K562 (cell line): ENCODE results near the gene CDKN1B. TPM values are rescaled to one million over a fixed set of nuclear protein-coding genes. Genes with fewer than 3 reads are reported as not detected.
A peak's percentile ranks its signal among the peaks of the same experiment; 100 is the strongest.

Experiments used
- AFF1 ChIP-seq, 2 experiments: fragments of 450-650 bp; IDR thresholded peaks; 2 replicates each; pipeline ENCODE4 v1.6.1; 2018; ENCODE audit warnings: mild to moderate bottlenecking in 2 of 2, low read depth in 1 of 2; ENCODE audit not compliant: partially characterized antibody in 2 of 2
- ATF1 ChIP-seq, 2 experiments: fragments of 450-650 bp in 1 of 2; IDR thresholded peaks; 2 replicates each; pipeline ENCODE4 v1.6.1; 2016; ENCODE audit warnings: missing compliant biosample characterization in 1 of 2, missing genetic modification characterization in 1 of 2
- BACH1 ChIP-seq: fragments of 200-800 bp; sonication (Bioruptor generic); IDR thresholded peaks from 2 replicates; pipeline ENCODE4 v1.6.1; 2016; ENCODE audit warnings: missing genetic modification characterization, missing compliant biosample characterization
- CCNT2 ChIP-seq: IDR thresholded peaks from 2 replicates; pipeline ENCODE4 v1.6.1; 2011; ENCODE audit warnings: borderline replicate concordance, low read depth, mild to moderate bottlenecking, moderate library complexity, mixed read lengths, low read length; ENCODE audit not compliant: insufficient read length; ENCODE audit errors: extremely low read depth
- CXXC5 ChIP-seq: fragments of 250-450 bp; sonication (Bioruptor Pico); IDR thresholded peaks from 2 replicates; pipeline ENCODE4 v1.8.0; 2022; ENCODE audit warnings: inconsistent platforms, mild to moderate bottlenecking, moderate library complexity
- ERF ChIP-seq: fragments of 450-650 bp; formaldehyde crosslinking; IDR thresholded peaks from 2 replicates; pipeline ENCODE4 v1.4.0; 2020; ENCODE audit warnings: mild to moderate bottlenecking, mixed read lengths
- ESRRB ChIP-seq: fragments of 250-450 bp; sonication (Bioruptor Pico); IDR thresholded peaks from 2 replicates; pipeline ENCODE4 v1.5.0; 2020; ENCODE audit warnings: mild to moderate bottlenecking, moderate library complexity, borderline replicate concordance
- HDAC1 ChIP-seq, 2 experiments: fragments of 450-650 bp; IDR thresholded peaks; 2 replicates each; pipeline ENCODE4 v1.6.1; 2016 to 2017; ENCODE audit warnings: inconsistent platforms in 1 of 2, mild to moderate bottlenecking in 1 of 2, moderate library complexity in 1 of 2
- L3MBTL2 ChIP-seq: fragments of 450-650 bp; IDR thresholded peaks from 2 replicates; pipeline ENCODE4 v1.6.1; 2016; ENCODE audit warnings: mild to moderate bottlenecking, moderate library complexity
- NKRF ChIP-seq: fragments of 450-650 bp; IDR thresholded peaks from 2 replicates; pipeline ENCODE4 v1.6.1; 2016; ENCODE audit warnings: borderline replicate concordance
- NONO ChIP-seq, 2 experiments: fragments of 200-400 bp in 1 of 2; fragments of 450-650 bp in 1 of 2; formaldehyde crosslinking in 1 of 2; IDR thresholded peaks; 2 replicates each; pipeline ENCODE4 v1.6.1; 2017; ENCODE audit warnings: low read depth in 2 of 2, mild to moderate bottlenecking in 2 of 2, moderate library complexity in 2 of 2, low read length in 1 of 2
- NR3C1 ChIP-seq: sonication (generic); formaldehyde crosslinking; IDR thresholded peaks from 2 replicates; pipeline ENCODE4 v1.8.1; 2022; ENCODE audit warnings: missing genetic modification reagents
- POLR2G ChIP-seq: fragments of 200-400 bp; formaldehyde crosslinking; IDR thresholded peaks from 2 replicates; pipeline ENCODE4 v1.6.1; 2017; ENCODE audit warnings: low read depth, mild to moderate bottlenecking, antibody characterized with exemption, low read length, moderate library complexity
- RBM25 ChIP-seq: fragments of 200-400 bp; formaldehyde crosslinking; IDR thresholded peaks from 2 replicates; pipeline ENCODE4 v1.6.1; 2018; ENCODE audit warnings: low read length, low read depth, moderate library complexity; ENCODE audit not compliant: severe bottlenecking
- SUPT5H ChIP-seq: fragments of 450-650 bp; IDR thresholded peaks from 2 replicates; pipeline ENCODE4 v1.6.1; 2016
- TOE1 ChIP-seq, 2 experiments: fragments of 450-650 bp in 1 of 2; sonication (generic) in 1 of 2; formaldehyde crosslinking in 1 of 2; IDR thresholded peaks; 2 replicates each; pipeline versions ENCODE4 v1.7.1 to v1.8.0; 2016 to 2022; ENCODE audit warnings: borderline replicate concordance in 2 of 2, mild to moderate bottlenecking in 2 of 2, antibody characterized with exemption in 1 of 2, inconsistent platforms in 1 of 2, low read depth in 1 of 2, missing genetic modification reagents in 1 of 2, moderate library complexity in 1 of 2
- ZBTB1 ChIP-seq: sonication (generic); formaldehyde crosslinking; IDR thresholded peaks from 2 replicates; pipeline ENCODE4 v1.8.1; 2023; ENCODE audit warnings: missing genetic modification reagents, low read depth, mild to moderate bottlenecking, borderline replicate concordance
- ZNF75A ChIP-seq: fragments of 450-650 bp; formaldehyde crosslinking; IDR thresholded peaks from 2 replicates; pipeline ENCODE4 v1.4.0; 2020; ENCODE audit warnings: mild to moderate bottlenecking
- polyA plus RNA-seq, 8 experiments: library from polyadenylated mRNA; depleted of rRNA in 4 of 8; stranded (reverse) in 5 of 8; unstranded in 3 of 8; fragments of >200 nt; fragmentation: Nextera tagmentation in 2 of 8; fragmentation: Illumina TruSeq in 1 of 8; extraction: Ambion mirVana in 2 of 8; extraction: Trizol in 1 of 8; gene quantifications; 2 replicates each; pipeline versions ENCODE4 v1.2.1 to v1.2.3, GENCODE V29; 2011 to 2014; ENCODE audit warnings: inconsistent platforms in 1 of 8, missing spikeins in 1 of 8
- total RNA-seq, 7 experiments: library from RNA; depleted of rRNA in 6 of 7; stranded (reverse); fragments of >200 nt in 6 of 7; fragmentation: Illumina TruSeq in 2 of 7; extraction: Trizol in 2 of 7; gene quantifications; 2 replicates each; pipeline versions ENCODE4 v1.2.1 to v1.2.3, GENCODE V29; 2011 to 2021; ENCODE audit warnings: low replicate concordance in 1 of 7
- TF ChIP-seq, protein P1 (sequence below): IDR thresholded peaks from 2 replicates; pipeline ENCODE4 v1.6.1; 2016; ENCODE audit warnings: missing genetic modification characterization, missing compliant biosample characterization

CDKN1B gene
- total and polyA plus RNA-seq, 9 of the 15 experiments (the other 6 are each of a cell fraction or from before 2014, with no cell fraction given): 2.6 to 35.2 (median 15.5) TPM

DNA sequence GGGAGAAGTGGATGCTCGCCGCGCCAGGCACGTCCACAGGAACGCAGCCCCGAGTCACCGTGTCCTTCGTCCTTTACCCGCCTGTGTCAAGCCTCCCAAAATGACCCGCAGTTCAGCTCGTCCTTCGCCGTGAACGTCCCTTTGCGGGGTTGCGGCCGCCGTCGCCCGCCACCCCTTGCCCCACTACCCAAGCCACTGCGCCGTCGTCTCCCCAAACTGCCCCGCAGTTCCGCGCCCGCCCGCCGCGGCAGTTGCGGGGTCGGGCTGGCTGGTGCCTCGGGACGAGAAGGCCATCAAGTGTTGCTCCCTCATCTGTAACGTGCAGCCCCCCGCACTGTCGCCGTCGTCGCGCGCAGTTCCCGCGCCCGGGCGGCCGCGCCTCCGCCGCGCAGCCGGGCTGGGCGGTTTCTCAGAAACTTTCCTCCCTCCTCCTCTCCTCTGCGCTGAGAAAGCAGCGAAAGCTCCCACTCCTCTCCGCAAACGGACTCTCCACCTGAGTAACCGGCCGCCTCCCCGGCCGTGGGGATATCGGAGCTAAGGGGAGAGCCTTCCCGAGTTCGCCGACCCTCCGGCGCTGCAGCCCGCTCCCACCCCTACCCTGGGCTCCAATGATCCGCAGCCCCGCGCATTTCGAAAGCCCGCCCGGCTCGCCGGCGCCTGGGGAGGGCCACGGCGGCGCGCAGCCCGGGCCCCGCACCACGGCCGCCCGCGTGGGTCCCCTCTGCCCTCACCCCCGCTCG is 6.7 kb downstream of the CDKN1B start (continued):
- TF ChIP-seq POLR2G: peak; percentile 88
- no peak for TF ChIP-seq ZNF75A (CRISPR knock-in tag)
- TF ChIP-seq ESRRB: no peak
- TF ChIP-seq TOE1 (IDR thresholded peaks at IDR 0.05; ENCODE audit: borderline replicate concordance): no peak
- TF ChIP-seq TOE1 (CRISPR knock-in tag; IDR thresholded peaks at IDR 0.05; ENCODE audit: borderline replicate concordance, low read depth): no peak
- TF ChIP-seq NR3C1 (CRISPR knock-in tag): no peak
- no peak for TF ChIP-seq ATF1 (CRISPR knock-in tag; IDR thresholded peaks at IDR 0.05)
- TF ChIP-seq ATF1 (tag; IDR thresholded peaks at IDR 0.05): peak; percentile 15; the same call in 1 of the 2 replicates
- 0 out of 2 replicates have a peak, but pooled peaks have one; percentile 36 for TF ChIP-seq ZBTB1
- TF ChIP-seq SUPT5H: peak; percentile 33; the same call in 1 of the 2 replicates
- TF ChIP-seq NKRF: no peak
- peak in 1 of 2 experiments; percentile 7 for TF ChIP-seq AFF1 (IDR thresholded peaks at IDR 0.05; ENCODE audit: low read depth in 1 of 2, partially characterized antibody in 2 of 2)
- TF ChIP-seq RBM25: no peak
- peak; percentile 50; the same call in 1 of the 2 replicates for TF ChIP-seq L3MBTL2
- 0 out of 2 replicates have a peak, but pooled peaks have one; percentile 58 for TF ChIP-seq ERF
- TF ChIP-seq, protein P1, sequence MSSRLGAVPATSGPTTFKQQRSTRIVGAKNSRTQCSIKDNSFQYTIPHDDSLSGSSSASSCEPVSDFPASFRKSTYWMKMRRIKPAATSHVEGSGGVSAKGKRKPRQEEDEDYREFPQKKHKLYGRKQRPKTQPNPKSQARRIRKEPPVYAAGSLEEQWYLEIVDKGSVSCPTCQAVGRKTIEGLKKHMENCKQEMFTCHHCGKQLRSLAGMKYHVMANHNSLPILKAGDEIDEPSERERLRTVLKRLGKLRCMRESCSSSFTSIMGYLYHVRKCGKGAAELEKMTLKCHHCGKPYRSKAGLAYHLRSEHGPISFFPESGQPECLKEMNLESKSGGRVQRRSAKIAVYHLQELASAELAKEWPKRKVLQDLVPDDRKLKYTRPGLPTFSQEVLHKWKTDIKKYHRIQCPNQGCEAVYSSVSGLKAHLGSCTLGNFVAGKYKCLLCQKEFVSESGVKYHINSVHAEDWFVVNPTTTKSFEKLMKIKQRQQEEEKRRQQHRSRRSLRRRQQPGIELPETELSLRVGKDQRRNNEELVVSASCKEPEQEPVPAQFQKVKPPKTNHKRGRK (tag): no peak
- no peak for TF ChIP-seq HDAC1 (IDR thresholded peaks at IDR 0.05)
- TF ChIP-seq CXXC5 (CRISPR knock-in tag): peak; percentile 64
- TF ChIP-seq CCNT2: peak; percentile 48
- TF ChIP-seq NONO (IDR thresholded peaks at IDR 0.05; ENCODE audit: low read depth in 2 of 2, low read length in 1 of 2): peak in 1 of 2 experiments; percentile 26; a peak in 1 of 4 replicates
- no peak for TF ChIP-seq BACH1 (tag)
